Ammon's horn (tissue), 1 donor: ENCODE data around the gene UTRN.

Experiments
- DNase-seq: peaks from one replicate; pipeline ENCODE4 v3.0.0-alpha.2; 2016; ENCODE audit warnings: low spot score

The UTRN gene

GRCh38 chr6:144314003-144314485 is 28.9 kb downstream of the UTRN start:
- peak; percentile 29 for DNase-seq

GRCh38 chr6:144314562-144314961 is 29.4 kb downstream of the UTRN start:
- DNase-seq = no peak

- peak; percentile 58 for DNase-seq
Observed at GRCh38 chr6:144315226-144315980, 30.3 kb downstream of the UTRN start.

DNA sequence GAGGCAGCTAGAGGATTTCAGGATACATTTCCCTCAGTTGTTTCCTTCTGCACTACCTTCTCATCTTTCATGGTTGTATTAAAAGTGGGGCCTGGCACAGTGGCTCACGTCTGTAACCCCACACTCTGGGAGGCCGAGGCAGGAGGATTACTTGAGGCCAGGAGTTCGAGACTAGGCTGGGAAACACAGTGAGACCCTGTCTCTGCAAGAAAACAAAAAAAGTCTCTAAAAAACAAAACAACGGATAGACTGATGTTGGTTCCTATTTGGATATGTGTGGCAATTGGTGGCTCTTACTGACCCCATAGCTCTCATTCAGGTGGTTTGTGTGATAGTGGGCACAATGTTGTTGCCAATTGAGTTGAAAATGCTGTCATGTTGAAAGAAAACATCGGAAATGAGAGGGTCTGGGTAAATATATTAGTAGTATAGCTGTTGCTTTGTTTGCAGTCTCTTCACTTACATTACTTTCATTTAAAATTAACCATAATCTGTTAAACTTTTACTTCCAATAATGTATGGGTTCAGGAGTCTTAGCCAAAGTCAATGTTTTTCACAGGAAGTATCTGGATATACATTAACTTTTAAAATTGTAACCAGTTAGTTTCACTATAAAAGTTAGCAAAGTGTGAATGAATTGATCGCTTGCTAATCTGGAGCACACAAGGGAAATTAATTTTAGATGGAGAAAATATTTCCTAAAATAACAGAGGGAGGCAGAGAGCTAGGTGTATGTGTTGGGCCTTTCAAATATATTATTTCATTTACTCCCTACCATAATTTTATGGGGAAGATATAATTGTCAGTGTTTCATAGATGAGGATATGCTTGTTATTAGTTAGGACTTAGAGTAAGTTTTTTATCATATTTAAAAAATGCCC is 31.1 kb downstream of the UTRN start:
- DNase-seq = no peak

- no peak for DNase-seq
Observed at GRCh38 chr6:144316862-144317195, 31.7 kb downstream of the UTRN start.

GRCh38 chr6:144317736-144318135 is 32.6 kb downstream of the UTRN start:
- DNase-seq = no peak

DNA sequence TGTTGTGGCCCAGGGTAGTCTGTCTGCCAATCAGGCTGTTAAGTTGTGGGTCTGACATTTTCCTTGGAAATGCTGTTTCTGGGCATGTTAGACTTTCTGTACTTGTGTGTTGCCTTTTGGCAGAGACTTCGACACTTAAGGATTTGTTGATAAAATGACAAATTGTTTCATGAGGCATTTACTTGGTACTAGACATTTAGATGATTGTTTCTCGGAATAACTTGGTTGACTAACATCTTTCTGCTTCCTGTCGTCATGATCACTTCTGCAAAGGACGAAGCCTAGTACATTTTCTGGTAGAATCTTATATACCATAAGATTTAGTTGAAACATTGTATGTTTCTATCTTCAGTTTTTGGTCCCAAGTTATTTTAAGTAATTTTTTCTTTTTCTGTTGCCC is 34.1 kb downstream of the UTRN start:
- DNase-seq = no peak

- no peak for DNase-seq
Observed at GRCh38 chr6:144320741-144321140, 35.6 kb downstream of the UTRN start.

DNA sequence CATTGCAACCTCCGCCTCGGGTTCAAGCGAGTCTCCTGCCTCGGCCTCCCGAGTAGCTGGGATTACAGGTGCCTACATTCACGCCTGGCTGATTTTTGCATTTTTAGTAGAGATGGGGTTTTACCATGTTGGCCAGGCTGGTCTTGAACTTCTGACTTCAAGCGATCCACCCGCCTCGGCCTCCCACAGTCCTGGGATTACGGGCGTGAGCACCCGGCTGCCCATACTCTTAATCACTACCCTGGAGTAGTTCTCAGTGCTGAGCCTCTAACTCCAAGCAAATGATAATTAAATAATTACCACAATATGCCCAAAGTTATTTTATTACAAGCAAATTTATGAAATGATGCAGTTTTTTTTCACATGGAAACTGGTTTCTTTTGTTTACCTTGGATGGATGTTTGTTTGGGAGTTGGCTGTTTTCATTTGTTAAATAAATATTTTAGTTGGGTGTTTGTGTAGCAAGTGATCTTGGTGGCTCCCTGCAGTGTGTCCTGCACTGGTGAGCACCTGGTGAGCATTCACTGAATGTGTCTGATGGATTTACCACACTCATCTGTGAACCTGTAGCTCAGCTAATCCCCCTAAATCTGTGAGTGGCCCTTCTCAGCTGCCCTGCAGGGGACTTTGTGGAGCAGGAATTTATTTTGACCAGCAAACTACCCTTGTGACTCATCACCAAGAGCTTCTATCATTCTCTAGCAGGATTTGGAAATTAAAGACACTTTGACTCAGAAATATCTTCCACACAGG is 36.9 kb downstream of the UTRN start:
- no peak for DNase-seq

GRCh38 chr6:144325232-144325631 is 40.1 kb downstream of the UTRN start:
- no peak for DNase-seq

- DNase-seq = no peak
Observed at GRCh38 chr6:144326393-144326792, 41.3 kb downstream of the UTRN start.

- DNase-seq = no peak
Observed at GRCh38 chr6:144327081-144327480, 41.9 kb downstream of the UTRN start.

DNA sequence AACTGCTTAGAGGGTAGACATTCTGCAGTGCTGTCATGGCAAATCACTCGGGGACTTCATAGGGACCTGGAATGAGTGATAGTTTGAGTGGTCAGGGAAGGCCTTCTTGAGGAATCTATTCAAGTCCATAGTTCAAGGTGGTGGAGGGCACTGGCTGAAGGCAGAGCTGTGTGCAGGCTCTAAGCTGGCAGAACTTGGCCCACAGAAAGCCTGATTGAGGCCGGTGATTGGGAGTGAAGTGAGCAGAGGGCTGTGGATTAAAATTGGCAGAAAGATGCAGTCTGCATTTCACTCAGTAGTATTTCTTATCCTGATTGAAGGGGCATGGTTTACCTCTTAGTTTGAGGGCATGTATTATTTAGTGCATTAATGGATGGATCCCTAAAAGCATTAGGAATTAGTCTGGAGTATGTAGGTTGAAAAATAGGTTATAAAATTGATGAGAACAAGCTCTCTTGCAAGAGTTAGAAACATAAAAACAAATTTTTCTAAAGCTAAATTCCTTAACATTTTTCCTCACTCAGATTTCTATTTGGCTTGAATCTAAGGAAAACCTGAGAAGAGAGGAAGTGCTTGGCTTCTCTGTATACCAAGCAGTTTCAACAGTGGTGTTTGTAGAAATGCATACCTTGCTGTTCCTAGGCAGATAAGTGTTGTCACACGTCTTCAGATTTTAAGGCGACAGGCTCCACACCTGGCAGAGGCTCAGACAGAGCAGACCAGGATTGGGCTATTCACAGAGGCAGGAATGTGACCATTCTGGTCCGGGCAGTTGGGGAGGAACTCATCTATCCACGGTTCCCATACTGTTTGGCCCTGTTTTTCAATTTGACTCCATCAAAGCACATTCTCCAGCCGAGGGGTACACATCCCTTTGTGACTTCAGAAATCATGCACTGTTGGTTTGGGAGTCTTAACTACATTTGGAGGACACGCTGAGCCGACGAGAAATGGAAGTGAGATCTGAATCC is 45.2 kb downstream of the UTRN start:
- no peak for DNase-seq

DNA sequence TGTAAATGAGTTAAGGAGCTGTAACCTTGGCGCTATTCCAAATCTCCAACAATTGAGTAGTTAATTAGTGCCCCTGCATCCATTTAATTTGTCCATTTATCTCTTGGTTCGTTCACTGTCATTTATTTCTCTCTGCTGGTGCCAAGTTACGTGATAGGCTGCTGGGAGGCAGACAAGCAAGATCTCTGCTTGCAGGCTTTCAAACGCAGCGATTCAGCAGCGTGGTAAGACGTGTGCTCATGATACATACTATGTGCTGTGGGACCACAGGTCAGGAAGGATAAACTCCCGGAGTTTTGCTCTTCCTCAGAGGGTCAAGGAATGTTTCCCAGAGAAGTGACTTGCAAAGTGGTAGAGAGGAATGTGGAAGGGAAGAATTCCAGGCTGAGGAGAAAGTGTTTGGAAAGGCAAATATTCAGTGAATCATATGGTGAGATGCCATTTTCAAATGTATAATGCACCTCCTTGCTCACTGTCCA is 46.4 kb downstream of the UTRN start:
- DNase-seq = no peak

DNA sequence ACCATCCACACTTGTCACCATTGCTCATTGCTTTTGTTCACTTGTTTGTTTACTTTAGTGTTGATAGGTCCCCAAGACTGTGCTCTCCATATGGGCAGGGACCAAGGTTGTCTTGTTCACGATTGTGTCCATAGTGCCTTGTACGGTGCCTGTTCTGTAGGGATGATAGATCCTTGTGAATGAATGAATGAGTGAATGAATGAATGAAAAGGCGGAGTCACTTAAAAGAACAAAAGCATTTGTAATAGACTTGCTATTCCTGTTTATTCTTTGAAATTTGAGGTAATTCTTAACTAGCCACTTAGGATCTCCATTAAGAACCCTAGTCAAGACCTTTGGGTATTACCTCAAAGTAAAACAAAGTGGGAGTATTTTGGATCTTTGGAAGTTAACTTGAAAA is 47.0 kb downstream of the UTRN start:
- DNase-seq = no peak

DNA sequence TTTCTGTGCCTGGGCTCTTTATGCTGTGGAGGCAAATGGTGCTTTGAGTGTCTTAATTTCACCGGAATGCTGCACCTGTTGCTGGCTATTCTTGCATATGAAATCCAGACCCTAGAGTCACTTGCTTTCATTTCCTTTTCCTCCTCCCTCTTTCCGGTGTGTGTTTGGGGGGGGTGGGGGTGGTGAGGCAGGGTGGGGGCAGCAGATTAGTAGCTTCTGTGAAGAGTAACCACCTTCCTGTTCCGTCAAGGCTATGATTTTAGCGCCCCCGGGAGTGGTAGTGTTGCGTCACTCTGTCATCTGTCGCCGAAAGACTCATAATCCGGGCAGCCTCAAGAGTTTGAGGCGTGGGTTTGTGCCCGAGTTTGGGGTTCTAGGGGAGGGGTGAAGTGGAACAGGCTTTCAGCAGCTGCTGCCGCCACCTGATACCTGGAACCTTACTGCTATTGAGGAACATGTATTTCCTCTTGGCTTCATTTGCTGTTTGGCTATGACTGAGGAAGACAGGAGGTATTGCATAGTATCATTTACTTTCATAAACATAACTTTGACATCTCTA is 49.1 kb downstream of the UTRN start:
- DNase-seq = no peak
